ENCODE data around the gene FKBP2.

FKBP2 gene

GRCh38 chr11:64240435-64241240 lies at the start of gene FKBP2:
FKBP2 (plus strand) TSS chr11:64241095; CDS start chr11:64242388, 1,293 bp downstream.
- peak; percentile 91 for DNase-seq (ENCODE audit: low spot score)

GRCh38 chr11:64192434-64192833 lies 48.5 kb upstream of the FKBP2 start:
- no peak for DNase-seq (ENCODE audit: low spot score)

DNA sequence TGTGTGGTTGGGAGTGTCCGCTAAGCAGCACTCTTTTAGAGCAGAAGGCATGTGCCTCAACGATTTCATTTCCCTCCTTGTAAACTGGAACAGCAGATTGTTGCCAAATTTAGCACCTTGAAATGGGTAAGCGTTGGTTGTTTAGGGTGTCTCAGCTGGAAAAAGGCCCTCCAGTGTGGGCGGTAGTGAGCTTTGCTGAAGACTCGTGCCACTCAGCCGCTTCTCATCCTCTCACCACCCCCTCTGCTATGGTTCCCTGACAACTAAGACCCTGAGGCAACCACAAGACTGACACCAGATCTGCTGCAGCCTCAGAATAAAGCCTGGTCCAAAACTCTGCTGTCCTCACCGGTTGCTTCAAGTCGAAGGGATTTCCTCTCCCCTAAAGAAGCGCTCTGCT lies 44.3 kb upstream of the FKBP2 start:
- DNase-seq (ENCODE audit: low spot score), result no peak

- no peak for DNase-seq (ENCODE audit: low spot score)
These were observed 42.4 kb upstream of the FKBP2 start for GRCh38 chr11:64198511-64198910.

GRCh38 chr11:64201543-64201942 lies 39.4 kb upstream of the FKBP2 start:
- no peak for DNase-seq (ENCODE audit: low spot score)

GRCh38 chr11:64202992-64203391 lies 37.9 kb upstream of the FKBP2 start:
- no peak for DNase-seq (ENCODE audit: low spot score)

GRCh38 chr11:64203421-64204079 lies 37.3 kb upstream of the FKBP2 start:
- DNase-seq (ENCODE audit: low spot score), result peak; percentile 26

DNA sequence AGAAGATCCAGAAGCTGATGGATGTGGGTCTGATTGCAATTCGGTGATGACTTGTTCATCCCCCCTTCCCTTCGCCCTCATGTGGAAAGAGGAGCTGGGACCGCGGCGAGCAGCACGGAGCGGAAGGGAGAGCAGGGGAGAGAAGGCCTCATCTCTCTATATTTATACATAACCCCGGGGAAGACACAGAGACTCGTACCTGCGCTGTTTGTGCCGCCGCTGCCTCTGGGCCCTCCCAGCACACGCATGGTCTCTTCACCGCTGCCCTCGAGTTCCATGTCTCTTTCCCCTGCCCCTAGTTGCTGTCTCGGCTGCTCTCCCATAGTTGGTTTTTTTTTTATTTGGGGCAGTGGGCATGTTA lies 36.8 kb upstream of the FKBP2 start:
- DNase-seq (ENCODE audit: low spot score), result peak; percentile 12

GRCh38 chr11:64204464-64204989 lies 36.4 kb upstream of the FKBP2 start:
- peak; percentile 92 for DNase-seq (ENCODE audit: low spot score)

- DNase-seq (ENCODE audit: low spot score), result peak; percentile 14
These were observed 34.2 kb upstream of the FKBP2 start, which contains the start of gene FERMT3 for GRCh38 chr11:64206457-64207255. FERMT3 (plus strand) TSS chr11:64206721; CDS start chr11:64207365, 644 bp downstream.

GRCh38 chr11:64207256-64208085 lies 33.4 kb upstream of the FKBP2 start:
- DNase-seq (ENCODE audit: low spot score), result peak; percentile 35

GRCh38 chr11:64208086-64208795 lies 32.7 kb upstream of the FKBP2 start:
- no peak for DNase-seq (ENCODE audit: low spot score)

- no peak for DNase-seq (ENCODE audit: low spot score)
These were observed 31.9 kb upstream of the FKBP2 start for GRCh38 chr11:64208796-64209562.

GRCh38 chr11:64209563-64209843 lies 31.4 kb upstream of the FKBP2 start:
- peak; percentile 17 for DNase-seq (ENCODE audit: low spot score)

DNA sequence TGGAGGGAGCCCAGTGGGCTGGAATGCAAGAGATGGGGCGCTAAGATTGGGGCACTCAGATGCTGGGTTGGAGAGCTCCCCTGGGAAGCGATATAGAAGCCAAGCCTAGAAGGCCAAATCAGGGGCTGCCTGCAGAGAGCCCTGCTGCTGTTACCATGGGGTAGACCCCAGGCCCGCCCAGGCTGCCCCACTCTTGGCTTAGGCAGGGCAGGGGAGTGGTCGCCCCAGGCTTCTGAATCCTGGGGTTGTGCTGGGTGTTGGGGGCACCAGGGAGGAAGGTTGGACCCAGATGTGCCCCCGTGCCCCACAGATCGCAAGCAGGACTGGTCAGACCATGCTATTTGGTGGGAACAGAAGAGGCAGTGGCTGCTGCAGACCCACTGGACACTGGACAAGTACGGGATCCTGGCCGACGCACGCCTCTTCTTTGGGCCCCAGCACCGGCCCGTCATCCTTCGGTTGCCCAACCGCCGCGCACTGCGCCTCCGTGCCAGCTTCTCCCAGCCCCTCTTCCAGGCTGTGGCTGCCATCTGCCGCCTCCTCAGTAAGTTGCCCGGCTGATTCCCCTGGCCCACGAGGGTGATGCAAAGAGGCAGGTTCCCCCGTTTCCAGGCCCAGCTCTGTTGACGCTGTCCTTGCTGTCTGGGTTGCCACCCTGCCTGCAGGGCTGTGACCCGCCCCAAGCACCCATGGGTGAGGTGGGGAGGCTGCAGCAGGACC lies 30.4 kb upstream of the FKBP2 start:
- DNase-seq (ENCODE audit: low spot score), result no peak

GRCh38 chr11:64211181-64211872 lies 29.6 kb upstream of the FKBP2 start:
- peak; percentile 14 for DNase-seq (ENCODE audit: low spot score)

DNA sequence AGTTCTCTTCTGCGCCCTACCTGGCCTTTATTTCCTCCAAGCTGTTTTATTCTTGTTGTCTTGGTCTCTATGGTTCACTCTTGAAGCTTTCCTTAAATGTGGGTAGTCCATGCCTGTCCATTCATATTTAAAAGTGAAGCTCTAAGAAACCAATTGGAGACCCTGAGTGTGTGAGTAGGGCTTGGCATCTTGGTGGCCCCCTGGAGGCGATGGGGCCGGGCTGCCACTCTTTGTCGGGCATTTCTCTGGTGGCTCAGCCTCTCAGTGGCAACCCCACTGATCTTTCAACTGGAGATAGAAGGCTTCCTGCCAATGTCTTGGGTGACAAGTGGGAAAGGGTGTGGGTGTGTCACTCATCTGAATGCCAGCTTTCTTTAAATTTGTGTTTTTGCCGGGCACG lies 24.0 kb upstream of the FKBP2 start:
- DNase-seq (ENCODE audit: low spot score), result peak; percentile 20

DNA sequence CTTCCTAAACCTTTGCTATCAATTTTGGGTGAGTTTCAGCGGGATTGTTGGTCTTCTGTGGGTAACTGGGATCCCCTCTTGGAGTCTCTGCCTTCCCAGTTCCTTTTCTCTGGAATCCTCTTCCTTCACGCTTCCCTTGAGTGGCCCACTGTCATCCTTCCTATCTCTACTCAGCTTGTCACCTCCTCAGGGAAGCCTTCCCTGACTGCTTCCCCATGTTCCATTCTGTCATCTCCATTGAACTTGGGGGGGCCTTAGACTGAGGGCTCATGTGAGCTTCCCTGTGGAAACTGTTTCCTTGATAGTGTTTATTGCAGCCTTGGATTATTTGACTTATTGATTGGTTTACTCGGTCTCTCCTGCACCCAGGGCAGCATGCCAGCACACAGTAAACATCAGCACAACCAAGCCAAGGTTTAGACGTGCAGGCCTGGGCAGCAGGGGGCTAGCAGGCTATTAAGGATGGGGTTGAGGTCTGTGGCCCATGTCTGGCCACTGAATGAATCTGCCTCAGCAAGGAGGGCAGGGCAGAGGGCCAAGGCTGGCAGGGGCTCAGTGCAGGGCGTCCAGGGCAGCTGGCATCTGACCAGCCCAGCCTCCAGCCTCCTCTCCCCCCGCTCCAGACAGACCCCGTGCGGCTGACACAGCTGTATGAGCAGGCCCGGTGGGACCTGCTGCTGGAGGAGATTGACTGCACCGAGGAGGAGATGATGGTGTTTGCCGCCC lies 22.1 kb upstream of the FKBP2 start:
- no peak for DNase-seq (ENCODE audit: low spot score)

Measured in iPS-NIHi11 (cell line).